T-helper 22 cell (primary cell): ENCODE data around the gene CTSE.
"Not testable (repeated sequence)": the region's sequence is repeated elsewhere in the genome, so short reads cannot be mapped to it uniquely, and the experiment has no call there.

Experiments
- DNase-seq: peaks from one replicate; pipeline ENCODE4 v3.0.0-alpha.2; 2020; ENCODE audit warnings: low read depth

Gene CTSE

DNA sequence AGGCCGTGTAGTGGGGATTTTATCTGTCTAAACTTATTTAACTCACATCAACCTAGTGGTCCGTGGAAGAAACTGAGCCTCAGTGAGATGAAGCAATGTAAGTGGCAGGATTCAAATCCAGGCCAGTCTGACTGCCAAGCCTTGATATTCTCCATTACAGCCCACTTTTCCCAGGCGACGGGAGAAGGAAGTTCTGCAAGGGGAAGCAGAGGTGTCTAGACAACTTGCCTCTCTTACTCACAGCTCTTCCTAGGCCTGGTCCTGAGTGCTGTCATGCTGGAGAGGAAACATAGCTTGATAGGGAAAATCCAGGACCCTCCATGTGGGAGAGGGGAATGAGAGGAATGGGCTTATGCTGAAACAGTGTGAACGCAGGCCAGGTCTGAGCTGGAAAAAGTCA is 9.1 kb downstream of the CTSE start:
- no peak for DNase-seq

- DNase-seq: no peak
Measured at GRCh38 chr1:206013026-206013795, 10.5 kb downstream of the CTSE start.

DNA sequence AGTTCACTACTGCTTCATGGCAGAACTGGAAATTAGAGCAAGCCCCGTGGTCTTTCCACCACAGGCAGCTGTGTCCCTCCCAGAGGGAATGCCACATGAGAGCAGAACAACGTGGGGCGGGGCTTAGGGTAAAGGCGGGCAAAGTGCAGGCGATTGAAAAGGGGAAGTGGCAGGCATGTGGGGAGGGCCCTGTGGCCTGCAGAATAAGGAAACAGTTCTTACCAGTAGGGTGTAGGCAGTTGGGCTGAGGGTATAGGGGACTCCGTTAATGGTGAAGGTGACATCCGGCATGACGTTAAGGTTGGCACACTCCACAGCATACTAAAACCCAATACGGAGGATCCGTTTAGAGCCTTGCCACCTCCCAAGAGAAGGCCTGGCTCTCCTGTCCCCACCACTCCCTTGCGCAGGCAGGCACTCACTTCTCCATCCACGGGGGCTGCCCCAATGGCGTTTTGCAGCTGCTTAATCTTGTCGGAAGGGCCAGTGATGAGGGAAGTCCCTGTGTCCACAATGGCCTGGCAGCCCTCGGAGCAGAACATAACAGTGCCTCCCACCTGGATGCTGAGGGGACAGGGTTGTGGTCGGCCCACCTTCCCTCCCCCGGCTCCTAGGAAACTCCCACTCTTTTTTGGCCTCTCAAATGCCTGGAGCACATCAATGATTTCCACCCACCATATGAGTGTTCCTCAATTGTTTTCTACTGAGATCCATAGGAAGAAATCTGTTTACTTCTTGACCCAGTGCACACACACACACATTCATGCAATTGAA is 11.4 kb downstream of the CTSE start:
- no peak for DNase-seq

- DNase-seq: no peak
Measured at GRCh38 chr1:206011057-206011456, 12.6 kb downstream of the CTSE start.

DNA sequence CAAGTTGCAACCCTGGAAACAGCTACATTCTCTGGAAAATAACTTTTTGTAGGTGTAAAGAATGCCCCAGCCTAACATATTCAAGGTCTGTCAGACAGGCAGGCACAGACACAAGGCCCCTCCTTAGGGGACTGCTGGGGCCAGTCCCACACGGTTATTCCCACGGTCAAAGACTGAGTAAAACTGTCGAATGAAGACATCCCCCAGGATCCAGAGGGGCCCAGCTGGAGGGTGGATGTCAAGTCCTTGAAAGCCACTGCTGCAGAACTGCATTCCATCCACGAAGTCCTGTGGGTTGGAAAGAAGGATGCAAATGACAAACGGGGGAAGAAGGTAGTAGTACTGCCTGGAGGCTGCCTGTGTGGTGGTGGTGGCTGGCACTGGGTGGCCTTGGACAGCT is 13.6 kb downstream of the CTSE start:
- DNase-seq: no peak

GRCh38 chr1:206006946-206007345 is 16.7 kb downstream of the CTSE start:
- DNase-seq: no peak

DNA sequence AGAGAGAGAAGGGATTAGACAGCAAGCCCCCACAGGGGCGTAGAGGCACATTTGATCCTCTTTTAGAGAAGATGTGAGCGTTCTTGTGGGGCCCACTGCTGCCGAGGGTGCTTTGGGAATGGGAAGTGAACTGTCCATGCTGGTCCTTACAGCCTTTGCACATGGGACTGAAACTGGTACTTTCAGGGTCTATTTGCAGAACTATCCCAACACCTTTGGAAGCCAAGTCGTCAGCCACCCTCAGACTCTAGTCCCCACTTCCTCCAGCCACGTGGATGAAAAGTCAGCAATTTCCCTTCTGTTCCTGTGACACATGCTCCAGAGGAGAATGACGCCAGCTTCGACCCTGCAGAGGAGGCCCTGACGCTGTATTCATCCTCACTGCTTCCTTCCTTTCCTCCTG is 17.9 kb downstream of the CTSE start:
- DNase-seq: no peak

DNA sequence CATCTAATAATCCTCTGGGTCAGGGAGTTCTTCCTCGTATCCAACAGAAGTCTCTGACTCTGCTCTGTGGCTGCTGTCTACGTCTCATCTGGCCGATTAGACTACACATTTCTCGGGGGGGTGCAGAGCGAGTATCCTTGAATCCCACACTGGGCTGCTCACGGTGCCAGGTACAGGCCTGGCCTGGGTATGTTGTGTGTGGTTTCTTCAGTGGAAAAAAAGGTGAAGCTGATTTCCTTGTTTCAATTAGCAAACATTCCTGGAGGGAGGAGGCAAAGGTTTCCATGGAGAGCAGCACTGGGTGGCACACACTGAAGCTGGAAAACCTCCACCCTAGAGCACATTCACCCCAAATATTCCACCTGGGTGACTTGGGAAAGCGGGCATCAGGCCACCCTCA is 18.5 kb downstream of the CTSE start:
- DNase-seq: no peak

DNA sequence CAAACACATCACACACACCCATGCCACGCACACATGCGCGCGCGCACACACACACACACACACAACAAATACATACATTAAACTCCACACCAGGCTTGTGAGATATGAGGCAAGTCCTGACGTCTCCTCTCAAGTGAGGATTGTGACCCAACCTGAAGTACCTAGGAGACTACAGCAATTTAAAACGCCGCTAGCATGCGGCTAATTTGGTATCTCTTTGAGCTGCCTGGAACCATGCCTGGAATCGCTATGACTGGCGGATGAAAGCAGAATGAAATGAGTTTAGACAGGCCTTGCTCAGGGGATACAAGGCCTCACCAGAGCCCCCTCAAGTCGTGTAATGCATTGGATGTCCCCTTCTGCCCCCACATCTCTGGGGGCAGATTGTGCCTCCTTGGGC is 18.9 kb downstream of the CTSE start:
- DNase-seq: no peak

- DNase-seq: no peak
Measured at GRCh38 chr1:206003854-206004800, 19.6 kb downstream of the CTSE start.

DNA sequence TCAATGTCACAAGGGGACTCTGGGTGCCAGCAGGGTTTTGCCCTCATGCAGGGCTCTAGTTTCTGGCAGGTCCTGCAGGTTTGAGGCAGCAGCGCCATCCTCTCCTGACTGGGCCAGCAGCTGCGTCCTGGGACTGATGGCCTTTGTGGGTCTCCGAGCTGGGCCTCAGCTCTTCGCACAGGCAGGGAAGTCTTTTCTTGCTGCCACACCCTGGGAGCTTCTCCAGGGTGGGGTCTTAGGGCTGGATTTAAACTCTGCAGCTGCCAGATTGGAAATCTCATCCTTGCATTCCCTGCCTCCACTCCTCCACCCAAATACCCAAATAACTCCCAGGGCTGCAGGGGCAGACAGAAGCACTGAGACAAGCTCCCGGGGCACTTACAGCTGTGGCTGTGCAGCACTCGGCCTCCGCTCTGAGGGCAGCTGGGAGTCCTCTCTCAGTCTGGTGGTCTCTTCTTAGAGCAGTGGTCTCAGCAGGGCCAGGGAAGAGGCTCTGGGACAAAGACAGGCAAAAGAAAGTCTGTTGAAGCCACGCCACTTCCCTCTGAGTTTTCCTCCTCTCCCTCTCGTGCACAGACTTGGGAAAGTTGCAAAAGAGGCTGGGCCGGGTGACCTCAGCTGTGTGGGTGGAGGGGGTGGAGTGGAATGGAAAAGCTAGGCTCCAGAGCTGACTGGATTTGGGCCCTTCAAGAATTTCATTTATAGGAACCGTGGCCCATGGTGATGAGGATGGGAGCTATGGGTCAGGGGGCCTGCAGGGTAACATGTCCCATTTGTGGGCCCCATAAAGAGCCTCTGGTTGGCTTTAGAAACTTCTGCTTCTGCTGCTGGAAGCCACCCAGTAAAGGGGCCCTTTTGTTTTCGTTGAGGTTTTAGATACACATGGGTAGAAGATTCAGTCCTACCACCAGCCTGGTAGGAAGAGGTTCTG is 20.6 kb downstream of the CTSE start, which contains the start of gene RAB7B:
RAB7B (minus strand) TSS at position 525 of the 931 bp plus-strand sequence. CDS start 9,260 bp downstream, outside the sequence.
- no peak for DNase-seq

- DNase-seq: no peak
Measured at GRCh38 chr1:206002160-206002559, 21.5 kb downstream of the CTSE start.

DNA sequence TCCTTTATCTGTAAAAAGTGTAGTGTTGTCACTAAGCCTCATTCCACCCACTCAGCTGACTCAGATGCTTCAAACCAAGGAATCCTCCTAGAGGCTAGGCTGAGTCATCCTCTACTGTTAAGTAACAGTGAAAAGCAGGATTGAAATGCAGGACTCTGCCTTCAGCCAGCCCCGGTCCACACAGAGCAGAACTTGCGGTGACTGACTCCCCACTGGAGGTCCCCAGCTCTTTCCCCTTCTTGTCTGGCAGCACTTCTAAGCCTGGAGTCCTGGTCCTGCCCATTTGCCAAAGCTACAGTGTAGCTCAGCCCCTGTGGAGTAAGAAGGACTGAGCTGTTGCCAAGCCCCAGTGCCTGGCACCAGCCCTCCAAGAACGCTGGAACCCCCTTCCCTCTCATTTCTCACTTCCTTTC is 22.2 kb downstream of the CTSE start:
- DNase-seq: no peak

DNA sequence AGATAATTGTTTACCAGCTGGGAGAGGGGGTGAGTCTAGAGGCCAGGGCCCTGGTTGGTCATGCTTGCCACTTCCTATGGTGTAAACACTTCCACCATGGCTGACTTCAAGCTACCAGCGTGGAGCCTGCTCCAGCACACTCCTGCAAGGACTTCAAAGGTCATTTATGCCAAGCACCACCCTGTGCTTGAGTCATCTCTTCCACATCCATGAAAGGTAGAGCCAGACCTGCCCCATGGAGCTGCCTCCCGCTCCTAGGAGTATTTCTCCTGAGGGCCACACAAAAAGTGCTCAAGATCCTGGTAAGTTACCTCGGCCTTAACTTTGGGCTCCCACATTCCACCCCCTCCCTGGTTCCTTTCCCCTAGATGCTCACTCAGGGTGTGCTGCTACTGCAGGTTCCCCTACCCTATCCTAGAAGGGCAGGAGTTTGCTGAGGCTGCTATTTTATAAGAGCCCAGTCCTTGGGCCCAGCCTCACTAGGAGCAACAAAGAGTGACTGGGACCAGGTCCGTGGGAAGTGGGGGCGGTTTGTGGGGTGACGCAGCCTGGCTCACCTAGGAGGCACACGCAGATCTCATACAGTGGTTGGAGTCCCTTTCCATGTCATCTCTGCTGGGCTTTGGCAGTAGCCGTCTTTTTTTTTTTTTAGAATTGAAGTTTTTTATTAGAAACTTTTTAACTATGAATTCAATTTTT is 22.9 kb downstream of the CTSE start:
- no peak for DNase-seq

- DNase-seq: no peak
Measured at GRCh38 chr1:205998457-205999241, 25.0 kb downstream of the CTSE start.

DNA sequence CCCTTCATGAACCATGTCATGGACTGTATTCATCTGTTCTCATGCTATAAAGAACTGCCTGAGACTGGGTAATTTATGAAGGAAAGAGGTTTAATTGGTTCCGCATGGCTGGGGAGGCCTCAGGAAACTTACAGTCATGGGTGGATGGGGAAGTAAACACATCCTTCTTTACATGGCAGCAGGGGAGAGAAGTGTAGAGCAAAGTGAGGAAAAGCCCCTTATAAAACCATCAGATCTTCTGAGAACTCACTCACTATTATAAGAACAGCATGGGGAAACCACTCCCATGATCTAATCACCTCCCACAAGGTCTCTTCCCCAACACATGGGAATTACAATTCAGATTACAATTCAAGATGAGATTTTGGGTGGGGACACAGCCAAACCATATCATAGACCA is 27.1 kb downstream of the CTSE start:
- DNase-seq: not testable (repeated sequence)

- no peak for DNase-seq
Measured at GRCh38 chr1:205994346-205994745, 29.3 kb downstream of the CTSE start.

DNA sequence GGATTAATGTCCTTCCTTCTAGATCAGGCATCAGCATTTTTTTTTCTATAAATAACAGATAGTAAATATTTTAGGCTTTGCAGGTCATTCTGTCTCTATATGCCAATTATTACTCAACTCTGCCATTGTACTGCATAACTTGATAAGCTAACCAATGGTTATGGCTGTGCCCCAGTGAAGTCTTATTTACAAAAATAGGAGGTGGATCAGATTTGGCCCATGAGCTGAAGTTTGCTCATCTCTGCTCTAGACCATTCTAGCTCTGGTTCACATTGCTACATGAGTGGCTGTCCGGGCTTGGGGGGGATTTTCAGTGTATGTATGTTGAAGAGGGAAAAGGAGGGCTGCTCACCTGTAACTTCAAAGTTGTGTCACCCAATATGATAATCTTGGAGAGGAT is 30.6 kb downstream of the CTSE start:
- DNase-seq: no peak

GRCh38 chr1:205992218-205992882 is 31.3 kb downstream of the CTSE start:
- DNase-seq: no peak
